Left lobe of liver (tissue), 1 donor: Measurements from ENCODE around the gene CLEC3B. TPM values are rescaled to one million over a fixed set of nuclear protein-coding genes. Genes with fewer than 3 reads are reported as not detected.

Experiments
- total RNA-seq: library from RNA; stranded (reverse); gene quantifications from one replicate; pipeline ENCODE4 v1.2.1, GENCODE V29; 2021
- donor health status: DM: no; HTN: yes; CAD: no.

Gene CLEC3B
- total RNA-seq, 1 donor from 2014 or later, result 25.5 TPM

Other genes starting within 250 kb of the CLEC3B start
- gene TMEM42, start 164.4 kb upstream of the CLEC3B start, total RNA-seq, result 9.7 TPM
- not detected for gene TGM4, start 151.7 kb upstream of the CLEC3B start, total RNA-seq
- 36.6 TPM for gene ZDHHC3, start 50.1 kb upstream of the CLEC3B start, total RNA-seq
- 14.6 TPM for gene EXOSC7, start 50.1 kb upstream of the CLEC3B start, total RNA-seq
- 0.53 TPM for gene CDCP1, start 120.1 kb downstream of the CLEC3B start, total RNA-seq
- gene TMEM158, start 200.0 kb downstream of the CLEC3B start, total RNA-seq, result 1.1 TPM